HG03135 (cell line): ENCODE data around the gene FBRSL1.

ENCODE experiments used
- ATAC-seq: cut with Tn5 transposase; IDR thresholded peaks from one replicate; pipeline ENCODE4 v1.9.1; 2021; ENCODE audit warnings: mild to moderate bottlenecking, moderate library complexity; ENCODE audit not compliant: unreplicated experiment

Gene FBRSL1

GRCh38 chr12:132483208-132483607, 6.7 kb upstream of the FBRSL1 start:
- ATAC-seq = no peak

DNA sequence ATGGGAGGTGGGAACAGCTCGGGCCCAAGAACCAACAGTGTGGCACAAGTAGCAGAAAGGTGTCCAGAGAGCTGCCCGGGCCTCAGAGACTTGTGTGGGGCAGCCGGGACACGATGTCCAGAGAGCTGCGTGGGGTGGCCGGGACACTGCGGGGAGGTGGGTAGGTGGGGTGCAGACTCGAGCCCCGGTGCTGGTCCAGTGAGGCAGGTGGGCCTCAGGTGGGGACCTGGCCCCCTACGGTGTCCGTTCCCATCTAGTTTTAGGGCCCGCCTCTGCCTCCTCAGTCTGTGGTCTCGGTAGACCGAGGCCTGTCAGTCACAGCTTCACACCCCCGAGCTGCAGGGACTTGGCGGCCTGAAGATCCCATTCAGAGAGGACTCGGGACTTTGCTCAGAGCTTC, 6.3 kb upstream of the FBRSL1 start:
- no peak for ATAC-seq

DNA sequence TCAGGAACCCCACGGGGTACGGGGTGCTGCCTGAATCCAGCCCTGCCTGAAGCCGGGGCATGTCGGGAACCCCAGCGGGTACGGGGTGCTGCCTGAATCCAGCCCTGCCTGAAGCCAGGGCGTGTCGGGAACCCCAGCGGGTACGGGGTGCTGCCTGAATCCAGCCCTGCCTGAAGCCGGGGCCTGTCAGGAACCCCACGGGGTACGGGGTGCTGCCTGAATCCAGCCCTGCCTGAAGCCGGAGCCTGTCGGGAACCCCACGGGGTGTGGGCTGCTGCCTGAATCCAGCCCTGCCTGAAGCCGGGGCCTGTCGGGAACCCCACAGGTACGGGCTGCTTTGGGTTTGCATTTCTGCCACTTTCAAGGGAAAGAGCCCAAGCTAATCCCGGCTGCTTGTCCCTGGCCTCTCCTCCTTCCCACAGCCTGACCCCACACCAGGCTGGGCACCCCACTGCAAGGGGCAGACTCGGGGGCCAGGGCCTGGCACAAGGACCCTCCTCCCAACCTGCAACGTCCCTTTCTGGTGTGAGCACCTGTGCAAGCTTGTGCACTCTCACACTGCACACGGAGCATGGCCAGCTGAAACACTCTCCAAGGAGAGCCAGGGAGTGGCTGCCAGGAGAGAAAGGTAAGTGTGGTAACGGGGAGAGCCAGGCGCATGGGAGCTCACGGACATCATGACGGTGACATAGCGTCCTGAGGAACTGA, 5.6 kb upstream of the FBRSL1 start:
- no peak for ATAC-seq

DNA sequence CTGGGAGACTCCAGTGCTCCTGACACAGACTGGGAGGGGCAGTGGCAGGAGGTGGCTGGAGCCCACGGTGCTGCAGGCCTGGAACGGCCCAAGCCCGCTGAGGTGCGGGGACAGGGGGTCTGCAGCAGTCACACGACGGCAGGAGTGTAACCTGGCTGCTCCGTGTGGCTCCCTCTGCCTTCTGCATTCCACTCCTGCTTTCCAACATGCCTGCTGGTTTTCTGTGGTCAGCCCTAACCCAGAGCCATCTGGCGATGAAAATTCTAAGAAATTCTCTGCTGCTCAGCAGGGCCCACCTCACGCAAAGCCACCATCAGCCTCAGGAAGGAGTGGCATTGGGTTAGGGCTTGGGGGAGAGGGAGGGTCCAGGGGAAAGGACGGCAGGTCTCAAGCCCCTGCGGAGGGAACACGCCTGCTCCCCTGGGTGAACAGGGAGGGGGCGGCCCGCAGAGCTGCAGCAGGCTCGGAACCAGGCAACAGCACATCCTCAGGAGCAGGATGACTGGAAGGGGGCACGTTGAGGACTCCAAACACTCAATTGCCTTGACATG, 5.0 kb upstream of the FBRSL1 start:
- ATAC-seq = no peak

GRCh38 chr12:132485619-132486018, 4.3 kb upstream of the FBRSL1 start:
- no peak for ATAC-seq

GRCh38 chr12:132486168-132486567, 3.8 kb upstream of the FBRSL1 start:
- ATAC-seq = no peak

DNA sequence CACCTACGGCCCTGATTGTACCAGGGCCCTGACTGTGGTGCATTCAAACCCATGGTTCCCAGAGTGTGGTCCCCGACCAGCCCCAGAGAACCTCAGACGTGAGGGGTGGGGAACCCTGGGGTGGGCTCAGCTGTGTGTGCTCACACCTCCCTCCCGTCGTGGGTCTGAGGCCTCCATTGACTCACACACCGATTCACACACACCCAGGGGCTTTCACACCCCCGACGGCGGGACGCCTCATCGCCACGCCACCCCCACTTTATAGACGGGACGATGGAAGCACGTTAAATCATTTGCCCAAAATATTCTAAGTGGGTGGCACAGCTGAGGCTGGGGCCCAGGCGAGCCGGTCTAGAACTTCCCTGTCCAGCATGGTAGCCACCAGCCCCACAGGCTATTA, 3.4 kb upstream of the FBRSL1 start:
- ATAC-seq = no peak

GRCh38 chr12:132487311-132487741, 2.6 kb upstream of the FBRSL1 start:
- no peak for ATAC-seq

DNA sequence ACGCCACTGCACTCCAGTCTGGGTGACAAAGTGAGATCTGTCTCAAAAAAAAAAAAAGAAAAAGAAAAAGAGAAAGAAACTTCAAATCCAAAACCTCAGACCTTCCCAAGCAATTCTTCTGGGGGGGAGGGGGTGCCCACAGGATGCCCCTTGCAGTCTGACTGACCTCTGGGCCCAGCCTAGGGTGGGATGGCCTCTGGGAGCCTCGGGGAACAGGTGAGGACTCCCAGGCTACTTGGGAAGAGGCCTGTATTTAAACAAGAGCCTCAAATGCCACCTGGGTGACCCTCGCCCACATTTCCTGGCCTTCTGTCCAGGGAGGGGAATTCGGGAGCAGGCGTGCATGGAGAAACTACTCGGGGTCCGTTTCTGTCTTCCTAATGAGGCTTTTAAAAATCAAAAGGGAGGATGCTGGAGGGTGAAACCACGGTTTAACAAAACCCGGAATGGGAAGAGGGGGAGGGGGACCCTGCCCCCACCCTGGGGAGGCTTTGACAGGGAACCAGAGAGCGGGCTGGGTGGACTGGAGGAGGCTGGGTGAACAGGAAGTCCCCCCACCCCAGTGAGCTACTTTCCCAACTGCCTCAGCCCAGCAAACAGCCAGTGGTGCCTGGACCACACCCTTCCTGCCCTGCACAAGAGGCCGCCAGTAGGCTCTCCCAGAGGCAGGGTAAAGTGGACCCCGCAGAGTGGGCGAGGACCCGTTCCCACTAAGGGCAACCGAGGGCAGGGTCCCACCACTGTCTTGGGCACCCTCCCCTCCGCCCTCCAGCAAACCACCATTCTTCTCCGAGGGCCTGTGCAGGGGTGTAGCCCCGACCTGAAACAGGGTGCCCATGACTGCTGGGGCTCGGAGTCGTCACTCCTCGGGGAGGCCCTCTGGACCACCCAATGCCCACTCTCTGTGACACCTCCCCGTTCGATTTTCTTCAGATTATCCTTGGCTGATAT, 1.5 kb upstream of the FBRSL1 start:
- no peak for ATAC-seq

GRCh38 chr12:132489078-132489601, 811 bp upstream of the FBRSL1 start:
- peak; percentile 16 for ATAC-seq

DNA sequence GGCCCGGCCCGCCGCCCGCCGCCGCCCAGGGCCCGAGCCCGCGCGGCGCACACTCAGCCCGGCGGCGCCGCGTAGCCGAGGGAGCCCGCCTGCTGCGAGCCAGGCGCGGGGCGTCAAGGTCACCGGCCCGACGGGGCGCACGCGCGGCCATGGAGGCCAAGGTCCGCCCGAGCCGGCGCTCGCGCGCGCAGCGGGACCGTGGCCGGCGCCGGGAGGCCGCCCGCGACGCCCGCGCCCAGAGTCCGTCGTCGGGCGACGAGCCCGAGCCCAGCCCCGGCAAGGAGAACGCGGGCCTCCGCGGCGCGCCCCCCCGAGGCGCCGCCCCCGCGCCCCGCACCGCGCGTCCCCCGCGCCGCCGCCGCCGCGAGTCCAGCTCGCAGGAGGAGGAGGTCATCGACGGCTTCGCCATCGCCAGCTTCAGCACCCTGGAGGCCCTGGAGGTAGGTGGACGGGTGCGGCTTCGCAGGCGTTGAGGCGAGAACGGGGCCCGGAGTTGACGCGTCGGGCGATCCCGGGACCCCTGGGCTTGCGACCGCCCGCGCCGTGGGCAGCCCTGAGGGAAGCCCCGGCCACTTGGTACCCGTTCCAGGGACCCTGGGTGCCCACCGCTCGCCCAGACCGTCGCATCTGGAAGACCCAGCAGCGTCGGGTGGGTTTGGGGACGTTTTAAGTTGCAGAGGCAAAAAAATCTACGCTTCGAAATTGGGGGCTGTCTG, 629 bp downstream of the FBRSL1 start:
- peak; percentile 1 for ATAC-seq

GRCh38 chr12:132491138-132491663, 1.2 kb downstream of the FBRSL1 start:
- ATAC-seq = no peak

DNA sequence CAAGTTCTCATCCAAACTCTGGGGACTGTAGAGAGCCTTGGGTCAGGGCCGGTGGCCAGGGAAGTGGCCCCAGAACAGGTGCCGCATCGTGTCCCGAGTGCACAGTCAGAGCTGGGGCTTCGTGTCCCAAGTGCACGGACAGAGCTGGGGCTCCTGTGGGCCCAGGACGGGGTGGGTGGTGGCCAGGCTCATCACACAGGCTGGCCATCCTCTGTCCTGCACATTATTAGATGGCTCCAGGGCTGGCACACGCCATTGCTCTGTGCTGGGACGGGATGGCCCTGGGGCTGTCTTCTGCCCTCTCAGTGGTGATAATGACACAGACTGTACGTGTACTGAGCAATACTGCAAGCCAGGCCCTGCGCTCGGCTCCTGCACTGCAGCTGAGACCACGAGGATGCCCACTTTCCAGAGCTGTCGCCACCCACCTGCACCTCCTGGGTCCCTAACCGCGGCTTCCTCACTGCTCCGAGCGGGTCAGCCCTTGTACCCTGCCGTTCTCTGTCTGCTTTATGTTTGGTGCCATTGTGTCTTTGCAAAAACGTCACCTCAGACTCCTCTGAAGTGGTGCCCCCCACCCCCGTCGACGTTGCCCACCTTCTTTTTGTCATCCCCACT, 1.9 kb downstream of the FBRSL1 start:
- ATAC-seq = no peak

GRCh38 chr12:132492522-132492921, 2.6 kb downstream of the FBRSL1 start:
- ATAC-seq = no peak

DNA sequence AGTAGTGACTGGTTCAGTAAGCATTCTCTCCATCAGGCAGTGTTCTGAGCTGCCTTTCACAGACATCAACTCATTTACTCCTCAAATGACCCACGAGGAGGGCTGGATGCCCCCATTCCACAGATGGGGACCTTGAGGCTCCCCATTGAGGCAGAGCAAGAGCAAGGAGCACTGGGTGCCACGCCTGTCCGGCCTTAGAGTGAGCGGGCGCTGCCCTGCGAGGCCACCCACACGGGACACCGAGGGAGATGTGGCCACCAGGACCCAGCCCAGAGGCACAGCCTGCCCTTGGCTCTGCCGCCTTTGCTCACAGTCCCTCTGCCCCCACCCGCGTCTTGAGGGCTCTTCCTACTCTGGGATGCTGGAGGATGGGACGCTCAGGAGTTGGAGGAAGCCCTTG, 3.0 kb downstream of the FBRSL1 start:
- no peak for ATAC-seq

GRCh38 chr12:132493482-132494178, 3.7 kb downstream of the FBRSL1 start:
- ATAC-seq = no peak

GRCh38 chr12:132494294-132495164, 4.6 kb downstream of the FBRSL1 start:
- no peak for ATAC-seq

DNA sequence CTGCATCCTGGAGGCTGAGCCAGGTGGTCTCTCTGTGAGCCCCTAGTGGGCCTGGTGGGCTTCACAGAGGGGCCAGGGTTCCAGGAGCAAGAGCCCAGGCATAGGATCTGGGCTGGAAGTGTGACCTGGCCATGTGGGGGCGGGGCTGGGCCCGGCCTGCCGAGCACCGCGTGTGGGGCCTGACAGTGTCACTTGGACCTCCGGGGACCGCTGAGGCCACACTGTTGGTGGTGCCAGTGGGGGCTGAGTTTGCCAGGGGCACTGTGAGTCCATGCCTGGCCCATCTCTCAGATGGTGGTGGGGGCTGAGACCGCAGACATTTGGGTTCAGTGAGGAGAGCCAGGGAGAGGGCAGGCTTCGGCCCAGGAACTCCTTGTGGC, 5.2 kb downstream of the FBRSL1 start:
- no peak for ATAC-seq
